ENCODE results near the gene EPB41L1.

EPB41L1 gene

GRCh38 chr20:36120241-36120640, 34.3 kb upstream of the EPB41L1 start:
- H3K27me3 ChIP-seq (ENCODE audit: insufficient read depth, low read depth, severe bottlenecking), result no peaks in the 10 kb centered on the region
- no peak overlapping the region for H3K27ac ChIP-seq
- H3K36me3 ChIP-seq, result no peaks in the 10 kb centered on the region
- no peak for DNase-seq
- H3K9me3 ChIP-seq (ENCODE audit: severe bottlenecking), result no peaks in the 10 kb centered on the region
- TF ChIP-seq, protein P1, sequence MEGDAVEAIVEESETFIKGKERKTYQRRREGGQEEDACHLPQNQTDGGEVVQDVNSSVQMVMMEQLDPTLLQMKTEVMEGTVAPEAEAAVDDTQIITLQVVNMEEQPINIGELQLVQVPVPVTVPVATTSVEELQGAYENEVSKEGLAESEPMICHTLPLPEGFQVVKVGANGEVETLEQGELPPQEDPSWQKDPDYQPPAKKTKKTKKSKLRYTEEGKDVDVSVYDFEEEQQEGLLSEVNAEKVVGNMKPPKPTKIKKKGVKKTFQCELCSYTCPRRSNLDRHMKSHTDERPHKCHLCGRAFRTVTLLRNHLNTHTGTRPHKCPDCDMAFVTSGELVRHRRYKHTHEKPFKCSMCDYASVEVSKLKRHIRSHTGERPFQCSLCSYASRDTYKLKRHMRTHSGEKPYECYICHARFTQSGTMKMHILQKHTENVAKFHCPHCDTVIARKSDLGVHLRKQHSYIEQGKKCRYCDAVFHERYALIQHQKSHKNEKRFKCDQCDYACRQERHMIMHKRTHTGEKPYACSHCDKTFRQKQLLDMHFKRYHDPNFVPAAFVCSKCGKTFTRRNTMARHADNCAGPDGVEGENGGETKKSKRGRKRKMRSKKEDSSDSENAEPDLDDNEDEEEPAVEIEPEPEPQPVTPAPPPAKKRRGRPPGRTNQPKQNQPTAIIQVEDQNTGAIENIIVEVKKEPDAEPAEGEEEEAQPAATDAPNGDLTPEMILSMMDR (IDR thresholded peaks at IDR 0.05; ENCODE audit: low read depth, low read length), result no peak
- H3K4me3 ChIP-seq (ENCODE audit: low read depth, low read length), result no peak overlapping the region

- Histone ChIP-seq H3K27me3 (ENCODE audit: insufficient read depth, low read depth, severe bottlenecking) (no peaks in the 10 kb centered on the region), H3K36me3 (no peaks in the 10 kb centered on the region), H3K27ac (no peak overlapping the region), H3K9me3 (ENCODE audit: severe bottlenecking) (no peaks in the 10 kb centered on the region), H3K4me3 (ENCODE audit: low read depth, low read length) (no peak overlapping the region)
- TF ChIP-seq, protein P1 (IDR thresholded peaks at IDR 0.05; ENCODE audit: low read depth, low read length), result no peak
- no peak for DNase-seq
Observed at GRCh38 chr20:36120991-36121390, 33.5 kb upstream of the EPB41L1 start.

DNA sequence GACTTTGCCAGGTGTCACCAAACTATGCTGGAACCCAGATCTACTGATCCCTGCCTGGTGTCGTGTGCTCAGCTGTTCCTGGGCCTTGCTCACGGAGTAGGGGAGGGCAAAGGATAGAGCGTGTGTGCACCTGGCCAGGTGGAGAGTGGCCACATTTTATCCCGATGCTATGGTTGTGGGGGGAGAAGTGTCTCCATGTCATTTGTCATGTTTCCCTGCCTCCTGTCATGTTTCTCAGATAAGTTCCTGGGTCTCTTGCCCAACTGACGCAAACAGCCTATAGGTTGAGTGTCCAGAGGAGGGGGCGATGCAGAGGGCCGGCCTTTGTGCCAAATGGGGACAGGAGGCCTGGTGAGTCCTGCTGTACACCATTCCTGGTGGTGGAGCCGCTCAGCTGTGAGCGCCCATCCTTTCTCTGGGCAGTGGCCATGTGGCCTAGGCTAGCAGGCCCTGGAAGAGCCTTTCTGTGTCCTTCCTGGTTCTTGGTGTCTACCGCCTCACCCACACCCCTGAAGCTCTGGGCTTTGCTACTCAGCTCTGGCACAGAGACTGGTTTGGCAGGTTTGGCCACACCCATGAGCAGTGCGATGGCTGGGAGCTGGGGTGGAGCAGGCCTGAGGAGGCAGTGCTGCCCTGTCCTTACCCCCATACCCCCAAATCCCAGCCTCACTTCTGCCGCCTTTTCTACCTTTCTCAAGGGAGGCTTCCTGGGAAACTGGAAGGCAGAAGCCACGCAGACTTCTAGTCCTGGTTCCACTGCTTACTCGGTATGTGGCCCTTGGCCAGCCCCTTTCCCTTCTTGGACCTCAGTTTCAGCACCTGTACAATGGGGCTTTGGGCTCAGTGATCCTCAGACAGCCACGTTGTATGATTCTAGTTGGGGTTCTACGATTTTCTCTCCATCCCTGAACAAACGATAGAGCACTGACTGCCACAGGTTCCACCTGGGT, 32.3 kb upstream of the EPB41L1 start:
- DNase-seq, result no peak
- H3K4me3 ChIP-seq (ENCODE audit: low read depth, low read length), result no peak overlapping the region
- no peaks in the 10 kb centered on the region for H3K27me3 ChIP-seq (ENCODE audit: insufficient read depth, low read depth, severe bottlenecking)
- TF ChIP-seq, protein P1 (IDR thresholded peaks at IDR 0.05; ENCODE audit: low read depth, low read length), result no peak
- H3K27ac ChIP-seq, result no peak overlapping the region
- H3K36me3 ChIP-seq, result no peaks in the 10 kb centered on the region
- H3K9me3 ChIP-seq (ENCODE audit: severe bottlenecking), result no peaks in the 10 kb centered on the region

- TF ChIP-seq, protein P1 (IDR thresholded peaks at IDR 0.05; ENCODE audit: low read depth, low read length), result no peak
- H3K36me3 ChIP-seq, result no peaks in the 10 kb centered on the region
- H3K27me3 ChIP-seq (ENCODE audit: insufficient read depth, low read depth, severe bottlenecking), result no peaks in the 10 kb centered on the region
- H3K9me3 ChIP-seq (ENCODE audit: severe bottlenecking), result no peaks in the 10 kb centered on the region
- DNase-seq, result no peak
- no peak overlapping the region for H3K27ac ChIP-seq
- H3K4me3 ChIP-seq (ENCODE audit: low read depth, low read length), result no peak overlapping the region
Observed at GRCh38 chr20:36122931-36123288, 31.6 kb upstream of the EPB41L1 start.

- no peaks in the 10 kb centered on the region for H3K27me3 ChIP-seq (ENCODE audit: insufficient read depth, low read depth, severe bottlenecking)
- TF ChIP-seq, protein P1 (IDR thresholded peaks at IDR 0.05; ENCODE audit: low read depth, low read length), result no peak
- no peak overlapping the region for H3K4me3 ChIP-seq (ENCODE audit: low read depth, low read length)
- no peak for DNase-seq
- H3K27ac ChIP-seq, result no peak overlapping the region
- H3K9me3 ChIP-seq (ENCODE audit: severe bottlenecking), result no peaks in the 10 kb centered on the region
- H3K36me3 ChIP-seq, result no peaks in the 10 kb centered on the region
Observed at GRCh38 chr20:36125097-36125496, 29.4 kb upstream of the EPB41L1 start.
